Fibroblast of mammary gland (primary cell): ENCODE data around the gene MAEA.
A peak's percentile ranks its signal among the peaks of the same experiment; 100 is the strongest.

Experiments
- DNase-seq: peaks from one replicate; pipeline ENCODE4 v3.0.0-alpha.2; 2010; ENCODE audit warnings: low read depth
- H3K4me3 ChIP-seq: 2 replicates; pipeline ENCODE4 v1.5.1; 2011; ENCODE audit warnings: low read depth, mild to moderate bottlenecking, low read length, moderate library complexity; ENCODE audit not compliant: control insufficient read depth
- TF ChIP-seq, protein P1 (sequence below): conservative IDR thresholded peaks from 2 replicates; pipeline ENCODE4 v1.5.1; 2011; ENCODE audit warnings: low read depth, low read length, inconsistent platforms; ENCODE audit not compliant: control insufficient read depth, insufficient read depth

MAEA gene

DNA sequence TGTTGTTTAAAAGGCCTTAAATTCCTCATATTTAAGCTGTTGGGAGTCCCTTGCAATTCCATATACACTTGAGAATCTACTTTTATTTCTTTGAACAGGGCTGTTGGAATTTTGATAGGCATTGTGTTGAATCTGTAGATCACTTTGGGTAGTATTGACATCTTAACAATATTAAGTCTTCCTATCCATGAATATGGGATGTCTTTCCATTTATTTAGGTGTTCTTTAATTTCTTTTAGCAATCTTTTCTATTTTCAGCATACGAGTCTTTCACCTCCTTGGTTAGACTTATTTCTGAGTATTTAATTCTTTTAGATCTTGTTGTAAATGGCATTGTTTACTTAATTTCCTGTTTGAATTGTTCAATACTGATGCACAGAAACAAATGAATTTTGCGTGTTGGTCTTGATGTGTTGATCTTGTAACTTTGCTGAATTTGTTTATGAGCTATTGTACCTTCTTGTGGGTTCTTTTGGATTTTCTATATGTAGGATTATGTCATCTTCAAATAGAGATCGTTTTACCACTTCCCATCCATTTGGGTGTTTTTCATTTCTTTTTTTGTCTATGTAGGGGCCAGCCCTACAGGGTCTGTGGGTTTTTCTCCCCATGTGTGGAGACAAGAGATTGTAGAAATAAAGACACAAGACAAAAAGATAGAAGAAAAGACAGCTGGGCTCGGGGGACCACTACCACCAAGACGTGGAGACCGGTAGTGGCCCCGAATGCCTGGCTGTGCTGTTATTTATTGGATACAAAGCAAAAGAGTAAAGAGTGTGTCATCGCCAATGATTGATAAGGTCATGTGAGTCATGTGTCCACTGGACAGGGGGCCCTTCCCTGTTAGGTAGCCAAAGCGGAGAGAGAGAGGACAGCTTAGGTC, 22.6 kb upstream of the MAEA start:
- DNase-seq = no peak
- TF ChIP-seq, protein P1, sequence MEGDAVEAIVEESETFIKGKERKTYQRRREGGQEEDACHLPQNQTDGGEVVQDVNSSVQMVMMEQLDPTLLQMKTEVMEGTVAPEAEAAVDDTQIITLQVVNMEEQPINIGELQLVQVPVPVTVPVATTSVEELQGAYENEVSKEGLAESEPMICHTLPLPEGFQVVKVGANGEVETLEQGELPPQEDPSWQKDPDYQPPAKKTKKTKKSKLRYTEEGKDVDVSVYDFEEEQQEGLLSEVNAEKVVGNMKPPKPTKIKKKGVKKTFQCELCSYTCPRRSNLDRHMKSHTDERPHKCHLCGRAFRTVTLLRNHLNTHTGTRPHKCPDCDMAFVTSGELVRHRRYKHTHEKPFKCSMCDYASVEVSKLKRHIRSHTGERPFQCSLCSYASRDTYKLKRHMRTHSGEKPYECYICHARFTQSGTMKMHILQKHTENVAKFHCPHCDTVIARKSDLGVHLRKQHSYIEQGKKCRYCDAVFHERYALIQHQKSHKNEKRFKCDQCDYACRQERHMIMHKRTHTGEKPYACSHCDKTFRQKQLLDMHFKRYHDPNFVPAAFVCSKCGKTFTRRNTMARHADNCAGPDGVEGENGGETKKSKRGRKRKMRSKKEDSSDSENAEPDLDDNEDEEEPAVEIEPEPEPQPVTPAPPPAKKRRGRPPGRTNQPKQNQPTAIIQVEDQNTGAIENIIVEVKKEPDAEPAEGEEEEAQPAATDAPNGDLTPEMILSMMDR = no peak
- H3K4me3 ChIP-seq = no peak overlapping the region

DNA sequence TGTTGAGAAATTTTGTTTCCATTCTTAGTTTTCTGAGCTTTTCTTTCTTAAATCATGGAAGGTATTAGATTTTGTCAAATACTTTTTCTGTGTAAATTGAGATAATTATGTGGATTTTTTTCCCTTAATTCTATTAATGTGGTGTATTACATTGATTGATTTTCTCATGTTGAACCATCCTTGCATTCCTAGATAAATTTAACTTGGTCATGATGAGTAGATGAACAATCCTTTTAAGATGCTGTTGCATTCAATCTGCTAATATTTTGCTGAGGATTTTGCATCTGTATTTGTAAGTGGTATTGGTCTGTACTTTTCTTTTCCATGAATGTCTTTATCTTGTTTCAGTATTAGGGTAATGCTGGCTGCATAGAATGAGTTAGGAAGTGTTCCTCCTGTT, 20.5 kb upstream of the MAEA start:
- TF ChIP-seq, protein P1 = no peak
- H3K4me3 ChIP-seq = no peak overlapping the region
- DNase-seq = no peak

DNA sequence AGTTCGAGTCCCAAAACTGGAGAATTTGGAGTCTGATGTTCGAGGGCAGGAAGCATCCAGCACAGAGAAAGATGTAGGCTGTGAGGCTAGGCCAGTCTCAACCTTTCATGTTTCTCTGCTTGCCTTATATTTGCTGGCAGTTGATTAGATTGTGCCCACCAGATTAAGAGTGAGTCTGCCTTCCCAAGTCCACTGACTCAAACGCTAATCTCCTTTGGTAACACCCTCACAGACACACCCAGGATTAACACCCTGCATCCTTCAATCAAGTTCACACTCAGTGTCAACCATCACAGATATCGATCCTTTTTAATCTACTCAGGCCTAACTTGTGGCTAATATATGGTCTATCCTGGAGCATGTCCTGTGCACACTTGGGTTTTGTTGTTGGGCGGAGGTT, 18.0 kb upstream of the MAEA start:
- TF ChIP-seq, protein P1 = no peak
- DNase-seq = no peak
- no peak overlapping the region for H3K4me3 ChIP-seq

DNA sequence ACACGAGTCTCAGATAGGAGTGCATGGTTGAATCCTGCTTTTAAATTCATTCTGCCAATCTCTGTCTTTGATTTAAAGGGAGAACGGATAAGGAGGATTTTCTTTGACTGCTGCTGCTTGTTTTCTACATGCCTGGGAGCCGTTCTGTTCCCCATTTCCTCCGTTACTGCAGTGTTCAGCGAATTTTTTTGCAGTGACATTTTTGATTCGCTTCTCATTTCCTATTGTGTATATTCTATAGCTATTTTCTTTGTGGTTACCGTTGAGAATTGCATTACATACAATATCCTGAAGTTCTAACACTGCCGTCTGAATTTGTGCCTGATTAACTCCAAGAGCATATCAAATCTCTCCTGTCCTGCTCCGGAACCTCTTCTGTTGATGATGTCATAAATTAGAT, 14.8 kb upstream of the MAEA start:
- no peak for DNase-seq
- no peak overlapping the region for H3K4me3 ChIP-seq
- TF ChIP-seq, protein P1 = no peak

DNA sequence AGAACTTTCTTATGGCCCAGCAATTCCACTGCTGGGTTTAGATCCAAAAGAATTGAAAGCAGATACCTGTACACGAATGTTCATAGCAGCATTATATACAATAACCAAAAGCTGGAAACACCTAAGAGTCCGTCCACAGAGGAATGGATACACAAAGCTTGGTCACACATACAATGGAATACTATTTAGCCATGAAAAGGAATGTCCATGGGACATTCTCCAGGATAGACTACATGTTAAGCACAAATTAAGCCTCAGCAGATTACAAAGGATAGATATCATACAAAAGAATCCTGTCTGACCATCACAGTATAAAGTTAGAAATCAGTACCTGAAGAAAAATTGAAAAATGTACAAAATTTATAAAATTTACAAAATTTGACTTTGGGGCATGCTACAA, 12.7 kb upstream of the MAEA start:
- no peak overlapping the region for H3K4me3 ChIP-seq
- no peak for DNase-seq
- TF ChIP-seq, protein P1 = no peak

DNA sequence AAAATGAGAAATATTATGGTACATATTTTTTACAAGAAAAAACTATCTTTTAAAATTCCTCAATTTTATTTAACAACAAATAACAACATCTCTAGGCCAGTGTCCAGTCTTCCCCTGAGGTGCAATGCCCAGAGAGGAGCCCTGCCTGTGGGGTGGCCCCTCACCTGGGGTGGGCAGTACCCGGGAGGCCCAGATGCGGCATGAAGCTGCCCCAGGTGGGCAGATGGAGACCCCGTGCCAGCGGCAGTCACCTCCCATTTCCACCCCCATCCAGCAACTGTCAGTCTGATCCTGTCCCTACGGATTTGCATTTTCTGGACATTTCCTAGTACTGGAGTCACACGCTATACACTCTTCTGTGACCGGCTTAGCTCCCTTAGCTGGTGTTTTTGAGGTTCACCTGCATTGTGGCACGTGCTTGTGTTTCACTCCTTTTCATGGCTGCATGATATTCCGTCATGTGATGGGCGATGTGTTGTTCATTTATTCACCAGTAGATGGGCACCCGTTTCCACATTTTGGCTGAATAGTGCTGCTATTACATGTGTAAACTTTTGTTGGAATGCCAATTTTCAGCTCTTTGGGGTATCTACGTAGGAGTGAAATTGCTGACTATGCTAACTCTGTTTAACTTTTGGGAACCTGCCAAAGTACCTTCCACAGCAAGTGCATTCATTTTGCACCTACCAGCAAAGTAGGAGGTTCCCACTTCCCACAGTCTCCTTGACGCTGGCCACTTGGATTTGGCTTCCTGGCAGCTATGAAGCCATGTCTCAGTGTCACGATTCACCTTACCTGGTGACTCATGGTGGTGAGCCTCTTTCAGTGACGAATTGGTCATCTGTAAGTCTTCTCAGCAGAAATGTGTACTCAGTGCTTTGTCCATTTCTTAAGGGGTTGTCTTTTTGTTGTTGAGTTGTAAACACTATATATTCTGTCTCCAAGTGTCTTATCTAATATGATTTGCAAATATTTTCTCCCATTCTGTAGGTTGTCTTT, 11.7 kb upstream of the MAEA start:
- DNase-seq = peak; percentile 42
- TF ChIP-seq, protein P1 = peak; percentile 18
- no peak overlapping the region for H3K4me3 ChIP-seq
